Measurements from ENCODE around the gene KCNK16.

The KCNK16 gene

DNA sequence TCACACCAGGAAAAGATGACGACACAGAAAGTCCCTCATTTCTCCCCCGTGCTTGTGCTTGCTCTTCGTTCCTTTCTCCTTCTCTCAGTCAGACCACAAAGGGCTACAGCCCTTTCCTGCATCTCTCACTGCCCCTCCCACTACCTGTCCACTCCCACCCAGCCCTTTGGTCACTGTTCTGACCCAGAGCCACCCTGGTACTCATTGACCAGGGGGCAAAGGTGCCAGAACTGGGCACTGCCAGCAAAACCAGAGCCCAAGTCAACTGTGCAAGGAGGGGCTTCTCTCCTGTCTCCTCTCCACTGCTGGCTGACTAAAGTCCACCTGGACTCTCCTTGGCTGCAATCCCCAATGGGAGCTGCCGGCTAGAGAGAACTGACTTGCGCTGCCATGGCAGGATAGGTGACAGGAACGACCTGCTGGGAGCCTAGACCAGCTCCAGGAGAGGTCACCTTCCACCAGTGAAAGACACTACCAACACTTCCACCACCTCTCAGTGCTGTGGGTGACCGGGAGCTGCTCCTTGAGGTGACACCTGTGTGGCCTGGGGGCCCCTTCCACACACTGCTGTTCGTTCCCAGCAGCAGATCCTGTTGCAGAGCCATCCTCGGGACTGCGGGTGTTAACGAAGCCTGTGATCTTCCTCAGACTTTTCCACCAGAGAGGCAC, 41.1 kb downstream of the KCNK16 start:
- no peak for DNase-seq (ENCODE audit: low read depth in 2 of 2, low spot score in 1 of 2)

DNA sequence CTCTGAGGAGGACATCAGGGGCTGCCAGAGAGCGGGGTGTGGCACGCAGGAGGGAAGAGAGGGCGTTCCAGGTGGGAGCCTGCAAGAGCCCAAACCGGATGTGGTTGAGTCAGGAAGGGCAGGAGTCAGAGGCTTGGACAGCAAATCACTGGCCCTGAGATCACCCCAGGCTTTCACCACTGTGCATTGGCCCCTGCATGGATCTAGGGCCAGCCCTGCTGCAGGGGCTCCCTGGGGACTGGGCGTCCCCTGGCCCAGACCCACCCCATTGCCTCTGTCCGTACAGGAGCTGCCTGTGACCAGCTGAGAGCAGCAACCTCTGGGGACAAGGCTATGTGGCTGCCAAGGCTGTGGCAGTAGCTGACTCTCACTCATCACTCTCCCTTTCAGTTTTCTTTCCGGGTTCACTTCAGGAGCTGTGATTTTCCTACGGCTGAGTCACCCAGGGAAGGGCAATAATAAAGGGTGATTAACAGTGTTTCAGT, 42.2 kb downstream of the KCNK16 start:
- no peak for DNase-seq (ENCODE audit: low read depth in 2 of 2, low spot score in 1 of 2)

DNA sequence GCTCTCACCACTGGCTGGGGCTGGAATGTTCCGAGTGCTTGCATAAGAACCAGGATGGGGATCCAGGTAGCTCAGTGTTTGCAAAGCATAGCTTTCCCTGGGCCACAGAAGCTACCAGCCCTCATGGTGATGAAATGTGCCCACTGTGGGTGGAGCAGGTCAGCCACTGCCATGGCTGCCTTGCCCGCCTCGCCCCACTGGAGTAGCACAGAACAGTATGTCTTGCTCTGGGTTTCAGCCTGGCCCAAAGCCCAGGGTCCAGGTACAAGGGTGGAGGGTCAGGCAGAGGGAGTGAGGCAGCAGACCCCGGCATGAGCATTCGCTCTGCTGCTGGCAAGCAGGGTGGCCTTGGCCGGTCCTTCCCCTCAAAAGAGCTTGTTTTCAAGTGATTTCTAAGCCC, 43.0 kb downstream of the KCNK16 start:
- no peak for DNase-seq (ENCODE audit: low read depth in 2 of 2, low spot score in 1 of 2)

DNA sequence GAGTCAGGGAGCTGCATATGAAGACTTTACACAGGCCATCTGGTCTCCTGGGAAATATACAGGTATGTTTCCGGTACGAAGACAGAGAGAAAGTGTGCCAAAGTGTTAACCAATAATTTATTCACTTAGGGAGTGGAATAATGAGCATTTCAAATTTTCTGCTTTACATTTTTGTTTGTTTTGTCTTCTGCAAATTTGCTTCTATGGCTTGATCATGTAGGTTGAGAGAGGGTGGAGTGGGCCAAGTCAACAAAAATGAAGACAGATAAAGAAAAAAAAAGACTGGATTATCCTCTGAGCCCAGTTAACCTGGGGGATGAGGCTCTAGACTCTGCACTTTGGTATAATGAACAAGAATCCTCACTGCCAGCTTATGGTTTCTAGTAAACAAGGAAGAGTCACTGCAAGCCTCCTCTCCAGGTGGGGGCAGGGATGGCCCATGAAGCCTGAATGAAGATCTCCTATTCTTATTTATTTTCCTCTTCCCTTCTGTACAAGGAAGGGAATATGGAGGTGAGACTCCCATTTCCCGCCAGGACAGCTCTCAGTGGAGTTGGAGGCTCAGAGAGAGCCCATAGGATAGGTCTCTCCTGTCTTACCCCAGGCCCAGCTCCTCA, 46.0 kb downstream of the KCNK16 start:
- DNase-seq (ENCODE audit: low read depth in 2 of 2, low spot score in 1 of 2): no peak

DNA sequence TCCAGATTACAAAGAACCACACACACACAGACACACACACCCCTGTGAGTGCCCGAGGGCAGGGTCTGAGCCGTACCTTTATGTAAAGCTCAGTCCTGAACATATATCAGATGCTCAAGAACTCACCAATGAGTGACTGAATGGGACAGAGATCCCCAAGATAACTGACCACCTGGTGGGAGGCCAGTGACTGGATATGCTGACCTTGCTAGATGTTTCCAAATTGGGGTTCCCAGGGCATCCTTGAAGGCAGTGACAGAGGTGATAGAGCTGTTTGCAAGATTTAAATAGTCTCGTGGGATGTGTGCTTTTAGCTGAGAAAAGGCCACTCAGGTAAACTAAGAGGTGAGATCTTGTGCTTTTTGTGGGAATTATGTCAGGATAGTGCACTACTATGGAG, 47.6 kb downstream of the KCNK16 start:
- no peak for DNase-seq (ENCODE audit: low read depth in 2 of 2, low spot score in 1 of 2)

DNA sequence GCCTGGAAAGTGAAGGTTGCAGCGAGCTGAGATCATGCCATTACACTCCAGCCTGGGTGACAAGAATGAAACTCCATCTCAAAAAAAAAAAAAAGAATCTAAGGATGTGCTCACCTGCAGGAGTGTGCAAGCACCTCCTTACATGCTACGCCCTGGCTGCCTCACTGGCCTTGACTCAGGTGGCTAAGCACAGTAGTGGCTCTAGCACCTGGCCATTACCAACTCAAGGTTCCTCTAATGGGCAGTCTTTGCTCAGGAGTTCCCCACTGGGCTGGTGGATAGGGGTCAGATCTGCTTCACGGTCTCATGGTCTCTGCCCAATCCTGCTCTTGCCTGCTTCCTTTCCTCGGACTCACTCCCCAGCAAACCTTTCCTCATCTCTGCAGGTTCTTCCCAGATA, 48.0 kb downstream of the KCNK16 start:
- no peak for DNase-seq (ENCODE audit: low read depth in 2 of 2, low spot score in 1 of 2)

DNA sequence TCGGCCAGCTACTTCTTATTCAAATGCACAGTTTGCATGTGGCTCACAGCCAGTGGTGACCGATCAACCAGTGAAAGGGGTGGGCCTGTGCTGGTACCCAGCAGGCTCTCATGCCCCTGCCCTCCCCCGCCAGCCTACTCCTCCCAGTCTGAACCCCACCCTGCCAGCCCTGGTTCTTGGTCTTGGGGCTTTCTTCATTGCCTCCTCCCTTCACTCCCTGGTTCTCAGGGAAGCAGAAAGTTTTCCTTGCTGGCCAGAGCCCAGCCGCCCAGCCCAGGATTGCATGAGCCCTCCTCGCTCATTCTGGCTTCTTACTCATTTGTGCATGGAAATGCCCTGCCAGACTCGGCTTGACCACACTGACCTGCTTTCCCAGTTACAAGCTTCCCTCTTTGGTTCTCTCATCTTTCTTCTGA, 49.1 kb downstream of the KCNK16 start:
- no peak for DNase-seq (ENCODE audit: low read depth in 2 of 2, low spot score in 1 of 2)

DNA sequence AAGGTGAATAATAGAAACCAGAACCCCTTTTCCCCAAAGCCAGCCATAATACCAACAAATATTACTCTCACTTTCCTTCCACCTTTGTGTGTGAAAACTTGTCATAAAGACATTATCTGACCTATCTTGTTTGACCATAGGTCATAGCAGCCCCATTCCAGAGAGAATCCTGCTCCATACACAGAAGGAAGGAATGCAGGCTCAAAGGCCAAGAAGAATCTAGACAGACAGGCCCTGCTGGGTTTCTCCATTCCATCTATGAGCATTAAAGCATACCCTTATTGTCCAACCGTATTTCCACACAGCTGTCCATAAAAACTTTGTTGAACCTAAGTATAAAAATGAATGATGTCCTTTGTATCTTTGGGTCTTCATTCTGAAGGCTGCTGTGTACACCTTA, 52.5 kb downstream of the KCNK16 start:
- no peak for DNase-seq (ENCODE audit: low read depth in 2 of 2, low spot score in 1 of 2)

DNA sequence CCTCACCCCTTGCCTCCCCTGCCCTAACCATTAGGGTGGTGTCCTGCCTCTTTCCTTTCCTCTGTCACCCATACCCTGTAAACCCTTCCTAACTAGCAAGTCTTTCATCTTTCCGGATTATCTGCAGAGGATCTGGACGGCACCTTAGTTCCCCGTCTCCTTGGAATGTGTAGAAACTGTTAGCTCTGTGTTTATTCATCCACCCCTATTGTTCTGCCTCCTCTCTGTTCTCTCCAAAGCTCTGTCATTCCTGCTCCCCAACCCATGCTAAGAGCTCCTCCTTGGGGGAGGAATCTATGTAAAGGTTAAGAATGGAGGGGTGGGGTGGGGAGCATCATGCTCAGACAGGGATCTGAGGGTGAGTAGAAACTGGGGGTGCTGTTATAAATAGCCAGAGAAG, 53.8 kb downstream of the KCNK16 start:
- DNase-seq (ENCODE audit: low read depth in 2 of 2, low spot score in 1 of 2): no peak

DNA sequence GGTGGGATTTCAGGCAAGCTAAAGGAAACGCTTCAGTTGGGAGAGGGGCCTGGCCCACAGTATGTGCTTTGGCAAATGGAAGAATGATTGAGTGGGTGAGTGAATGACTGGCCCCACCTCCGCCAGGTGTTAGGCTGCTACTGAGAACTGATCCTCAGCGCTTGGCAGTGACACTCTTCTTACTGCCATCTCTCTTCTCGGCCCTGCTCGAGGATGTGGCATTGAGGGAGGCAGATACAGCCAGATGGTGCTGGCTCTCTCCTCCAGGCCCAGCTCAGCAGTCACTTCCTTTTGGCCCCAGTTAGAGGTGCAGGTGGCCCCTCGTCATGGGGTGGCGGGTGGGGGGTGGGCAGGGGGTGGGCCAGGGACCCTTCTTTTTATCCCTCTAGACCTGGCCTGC, 54.3 kb downstream of the KCNK16 start:
- DNase-seq (ENCODE audit: low read depth in 2 of 2, low spot score in 1 of 2): no peak

DNA sequence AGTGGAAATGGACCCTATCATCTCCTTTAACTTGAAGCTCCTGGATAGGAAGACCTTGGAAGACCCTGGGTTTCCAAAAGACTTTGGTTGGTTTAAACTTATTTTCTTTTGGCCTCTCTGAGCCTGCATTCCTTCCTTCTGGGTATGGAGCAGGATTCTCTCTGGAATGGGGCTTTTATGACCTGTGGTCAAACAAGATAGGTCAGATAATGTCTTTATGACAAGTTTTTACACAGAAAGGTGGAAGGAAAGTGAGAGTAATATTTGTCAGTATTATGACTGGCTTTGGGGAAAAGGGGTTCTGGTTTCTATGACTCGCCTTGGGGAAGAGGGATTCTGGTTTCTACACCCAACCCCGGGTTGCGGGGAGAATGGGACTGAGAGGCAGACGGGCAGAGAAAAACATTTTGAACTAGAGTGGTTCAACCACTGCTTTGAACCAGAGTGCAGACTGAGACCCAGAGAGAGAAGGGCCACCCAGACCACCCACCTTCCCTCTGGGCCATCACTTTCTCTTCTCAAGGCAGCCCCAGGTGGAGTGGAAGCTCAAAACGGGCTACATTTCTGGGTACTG, 55.6 kb downstream of the KCNK16 start:
- no peak for DNase-seq (ENCODE audit: low read depth in 2 of 2, low spot score in 1 of 2)

DNA sequence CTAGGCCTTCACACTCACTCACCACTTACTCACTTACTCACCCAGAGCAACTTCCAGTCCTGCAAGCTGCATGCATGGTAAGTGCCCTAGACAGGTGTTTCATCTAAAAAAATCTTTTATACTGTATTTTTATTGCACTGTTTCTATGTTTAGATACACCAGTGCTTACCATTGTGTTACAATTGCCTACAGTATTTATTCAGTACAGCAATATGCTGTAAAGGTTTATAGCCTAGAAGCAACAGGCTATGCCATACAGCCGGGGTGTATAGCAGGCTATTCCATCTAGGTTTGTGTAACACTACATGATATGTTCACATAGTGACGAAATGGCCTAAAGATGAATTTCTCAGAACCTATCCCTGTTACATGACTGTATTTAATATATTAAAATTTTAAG, 56.1 kb downstream of the KCNK16 start:
- DNase-seq (ENCODE audit: low read depth in 2 of 2, low spot score in 1 of 2): no peak
